GM12878 (cell line): Measurements from ENCODE around the gene DSC3. TPM values are rescaled to one million over a fixed set of nuclear protein-coding genes. Genes with fewer than 3 reads are reported as not detected.

Experiments used
- ATAC-seq: fragments of 200-7000 bp; cut with Tn5 transposase; 3 replicates; pipeline ENCODE4 v1.9.1; 2020; ENCODE audit warnings: mild to moderate bottlenecking, moderate library complexity
- BruUV-seq: library from RNA; stranded (reverse); fragments of 400-500 nt; replicated peaks from 2 replicates; lab custom pipeline; 2021; lab: Mats Ljungman, UMichigan
- CTCF ChIA-PET: fragments of 300-600 bp; sonication (Branson Sonifier 250); formaldehyde crosslinking; extraction: SDS; loops from one replicate; lab custom pipeline; 2021; ENCODE audit warnings: inconsistent platforms; lab: Yijun Ruan, JAX
- POLR2A ChIA-PET: fragments of 350-600 bp; formaldehyde crosslinking; extraction: SDS; loops from one replicate; lab custom pipeline; 2021; ENCODE audit warnings: inconsistent platforms; lab: Charles Lee
- RAD21 ChIA-PET: fragments of 300-600 bp; sonication (Branson Sonifier 250); formaldehyde crosslinking; loops from one replicate; lab custom pipeline; 2023; ENCODE audit warnings: antibody characterized with exemption; ENCODE audit not compliant: unreplicated experiment; lab: Charles Lee
- SMC1A ChIA-PET: fragments of 300-600 bp; sonication (Branson Sonifier 250); formaldehyde crosslinking; loops from one replicate; lab custom pipeline; 2023; ENCODE audit not compliant: unreplicated experiment, uncharacterized antibody; lab: Charles Lee
- DNase-seq: peaks from one replicate; pipeline ENCODE4 v3.0.0-alpha.2; 2011; ENCODE audit warnings: low read depth, low spot score
- FAIRE-seq: peaks from 3 replicates; lab custom pipeline; 2011; peaks lifted over from hg19 to GRCh38; lab: Jason Lieb, UNC
- H2AFZ ChIP-seq: 2 replicates; pipeline ENCODE4 v1.6.0; 2011; ENCODE audit warnings: low read depth, low read length, control low read depth; ENCODE audit not compliant: control insufficient read depth
- H3K27ac ChIP-seq: 2 replicates; pipeline ENCODE4 v1.5.1; 2011; ENCODE audit warnings: control low read depth; ENCODE audit not compliant: control insufficient read depth, insufficient read depth
- H3K27me3 ChIP-seq, 2 experiments: replicated peaks in 1 of 2; 2 replicates each; pipeline versions ENCODE4 v1.6.0 to v1.6.1; 2011; ENCODE audit warnings: low read length in 1 of 2; ENCODE audit not compliant: control insufficient read depth in 2 of 2, insufficient read depth in 2 of 2
- H3K36me3 ChIP-seq, 2 experiments: 2 replicates each; pipeline ENCODE4 v1.5.1; 2011; ENCODE audit warnings: low read length in 1 of 2; ENCODE audit not compliant: control insufficient read depth in 2 of 2, insufficient read depth in 2 of 2
- H3K4me1 ChIP-seq: 2 replicates; pipeline ENCODE4 v1.6.1; 2011; ENCODE audit warnings: mild to moderate bottlenecking, low read length, moderate library complexity, mixed read lengths; ENCODE audit not compliant: control insufficient read depth, insufficient read depth
- H3K4me2 ChIP-seq: 2 replicates; pipeline ENCODE4 v1.6.0; 2011; ENCODE audit warnings: control low read depth; ENCODE audit not compliant: control insufficient read depth, insufficient read depth
- H3K4me3 ChIP-seq: fragments of 200-600 bp; sonication (generic); 2 replicates; pipeline ENCODE4 v1.5.1; 2016
- H3K79me2 ChIP-seq: 2 replicates; pipeline ENCODE4 v1.6.0; 2011; ENCODE audit warnings: low read length; ENCODE audit not compliant: control insufficient read depth, insufficient read depth
- H3K9ac ChIP-seq: 2 replicates; pipeline ENCODE4 v1.8.0; 2011; ENCODE audit warnings: low read length, control low read depth, mixed read lengths; ENCODE audit not compliant: control insufficient read depth, insufficient read depth
- H3K9me3 ChIP-seq: replicated peaks from 3 replicates; pipeline ENCODE4 v1.5.1; 2011; ENCODE audit warnings: mild to moderate bottlenecking, low read length; ENCODE audit not compliant: control insufficient read depth, insufficient read depth
- H4K20me1 ChIP-seq: 2 replicates; pipeline ENCODE4 v1.6.0; 2011; ENCODE audit not compliant: control insufficient read depth, insufficient read depth
- ATF3 ChIP-seq: IDR thresholded peaks from 2 replicates; pipeline ENCODE4 v1.6.1; 2011; ENCODE audit warnings: low read depth, mild to moderate bottlenecking, low read length, moderate library complexity, borderline replicate concordance; ENCODE audit errors: extremely low read depth
- CREM ChIP-seq: IDR thresholded peaks from 2 replicates; pipeline ENCODE4 v1.6.1; 2014; ENCODE audit warnings: antibody characterized with exemption, low read depth
- ETV6 ChIP-seq, 2 experiments: fragments of 450-650 bp in 1 of 2; IDR thresholded peaks in 1 of 2; conservative IDR thresholded peaks in 1 of 2; 2 replicates each; pipeline ENCODE4 v1.6.1; 2014; ENCODE audit warnings: antibody characterized with exemption in 1 of 2, borderline replicate concordance in 1 of 2, low read depth in 1 of 2, mild to moderate bottlenecking in 1 of 2, moderate library complexity in 1 of 2
- FOS ChIP-seq: IDR thresholded peaks from 3 replicates; pipeline ENCODE4 v1.6.1; 2011; ENCODE audit warnings: borderline replicate concordance; ENCODE audit not compliant: insufficient read length; ENCODE audit errors: extremely low read depth
- FOXK2 ChIP-seq: fragments of 450-650 bp; IDR thresholded peaks from 2 replicates; pipeline ENCODE4 v1.6.1; 2017; ENCODE audit warnings: mild to moderate bottlenecking, moderate library complexity
- HDGF ChIP-seq: fragments of 450-650 bp; IDR thresholded peaks from 2 replicates; pipeline ENCODE4 v1.6.1; 2016; ENCODE audit warnings: antibody characterized with exemption
- PML ChIP-seq: IDR thresholded peaks from 2 replicates; pipeline ENCODE4 v1.6.1; 2012; ENCODE audit warnings: low read length, inconsistent platforms
- RAD21 ChIP-seq: IDR thresholded peaks from 2 replicates; pipeline ENCODE4 v1.6.1; 2011; ENCODE audit warnings: mild to moderate bottlenecking, low read depth, low read length, moderate library complexity; ENCODE audit not compliant: insufficient read depth
- RAD51 ChIP-seq: fragments of 450-650 bp; IDR thresholded peaks from 2 replicates; pipeline ENCODE4 v1.6.1; 2016; ENCODE audit warnings: moderate library complexity, mild to moderate bottlenecking, inconsistent platforms
- TCF12 ChIP-seq: IDR thresholded peaks from 2 replicates; pipeline ENCODE4 v1.6.1; 2011; ENCODE audit warnings: low read depth, mild to moderate bottlenecking, low read length
- ZBTB11 ChIP-seq: fragments of 450-650 bp; formaldehyde crosslinking; IDR thresholded peaks from 2 replicates; pipeline ENCODE4 v1.5.0; 2022; ENCODE audit warnings: mild to moderate bottlenecking, missing genetic modification characterization
- ZBTB4 ChIP-seq: fragments of 450-650 bp; formaldehyde crosslinking; IDR thresholded peaks from 2 replicates; pipeline ENCODE4 v1.4.0; 2022; ENCODE audit warnings: mild to moderate bottlenecking, moderate library complexity
- ZNF592 ChIP-seq: fragments of 450-650 bp; IDR thresholded peaks from 2 replicates; pipeline ENCODE4 v1.6.1; 2017; ENCODE audit warnings: mild to moderate bottlenecking, moderate library complexity
- WGBS: methylation state at CpG from one replicate; pipeline ENCODE4 v1.1.6; 2016; ENCODE audit warnings: low lambda C conversion rate; ENCODE audit not compliant: insufficient replicate concordance, insufficient coverage; ENCODE audit errors: missing lambda C conversion rate; 5-methylcytosine and 5-hydroxymethylcytosine counted together
- in situ Hi-C: fragments of 300-500 bp; cut with MboI; formaldehyde crosslinking; loops from 9 replicates; pipeline ENCODE4 v1.14.3; 2018; ENCODE audit warnings: mixed read lengths
- intact Hi-C: fragments of 100-400 bp; cut with micrococcal nuclease; formaldehyde crosslinking; loops from one replicate; pipeline ENCODE4 v1.14.2; 2022; ENCODE audit not compliant: unreplicated experiment
- polyA plus RNA-seq, 11 experiments: library from polyadenylated mRNA; depleted of rRNA in 4 of 11; unstranded in 6 of 11; stranded (reverse) in 5 of 11; fragments of >200 nt; fragmentation: Nextera tagmentation in 4 of 11; fragmentation: Illumina TruSeq in 1 of 11; extraction: Ambion mirVana in 4 of 11; extraction: Trizol in 1 of 11; gene quantifications; 1 replicate in 1 of 11; 2 replicates in 10 of 11; pipeline versions ENCODE4 v1.2.1 to v1.2.3, GENCODE V29; 2011 to 2016; ENCODE audit warnings: inconsistent platforms in 2 of 11, missing spikeins in 2 of 11, low read depth in 1 of 11
- total RNA-seq, 4 experiments: library from RNA; depleted of rRNA in 3 of 4; stranded (reverse); fragments of >200 nt in 3 of 4; fragmentation: Illumina TruSeq in 1 of 4; extraction: Trizol in 1 of 4; gene quantifications; 2 replicates each; pipeline versions ENCODE4 v1.2.1 to v1.2.3, GENCODE V29; 2013 to 2021

Gene DSC3
- total and polyA plus RNA-seq, 10 of the 15 experiments (the other 5 are each of a cell fraction or from before 2014, with no cell fraction given) = 0.01 to 2.9 (median 1.6) TPM

- POLR2A ChIA-PET = no interaction called here
- no peak for FAIRE-seq
- intact Hi-C loops = no loop called here
- TF ChIP-seq FOXK2 = no peak
- TF ChIP-seq CREM = no peak
- TF ChIP-seq ATF3 = no peak
- no peak for TF ChIP-seq ZBTB11 (CRISPR knock-in tag)
- no peak for TF ChIP-seq HDGF
- TF ChIP-seq PML = no peak
- TF ChIP-seq ZNF592 = no peak
- TF ChIP-seq FOS = no peak
- TF ChIP-seq TCF12 = no peak
- TF ChIP-seq RAD21 = no peak
- no peak for TF ChIP-seq RAD51
- TF ChIP-seq ZBTB4 = no peak
- no peak for TF ChIP-seq ETV6 (conservative IDR thresholded peaks at IDR 0.05 in 1 of 2, IDR thresholded peaks at IDR 0.05 in 1 of 2; ENCODE audit: borderline replicate concordance in 1 of 2, low read depth in 1 of 2)
Observed at GRCh38 chr18:31057917-31058316, 15.4 kb upstream of the DSC3 start.

More at GRCh38 chr18:31057917-31058316, 15.4 kb upstream of the DSC3 start:
- ChIA-PET CTCF (no interaction called here), SMC1A (no interaction called here), RAD21 (no interaction called here)
- Histone ChIP-seq H3K36me3 (no peaks in the 10 kb centered on the region), H3K4me3 (no peak overlapping the region), H3K27me3 (no peaks in the 10 kb centered on the region), H3K27ac (no peak overlapping the region), H3K79me2 (no peaks in the 10 kb centered on the region), H3K4me1 (no peaks in the 10 kb centered on the region), H2AFZ (no peak overlapping the region), H4K20me1 (no peaks in the 10 kb centered on the region), H3K9ac (no peak overlapping the region), H3K9me3 (peaks cover 1% of the 10 kb centered on the region; the same call in 1 of the 3 replicates), H3K4me2 (no peak overlapping the region)
- WGBS = 2% methylated on average over 4 of the region's 4 CpGs
- no TSS peak for BruUV-seq
- ATAC-seq (no peak), DNase-seq (no peak)
- in situ Hi-C loops = no loop called here
